GM13976 (cell line): ENCODE measurements around the gene NPIPB6.

ENCODE experiments used
- DNase-seq: peaks from one replicate; pipeline ENCODE4 v3.0.0; 2012; ENCODE audit warnings: low spot score
- in situ Hi-C: fragments of 300-500 bp; cut with MboI; formaldehyde crosslinking; loops from one replicate; pipeline ENCODE4 v1.12.0; 2022; ENCODE audit warnings: low sequenced_read_pairs, mixed read lengths, inconsistent platforms; ENCODE audit not compliant: unreplicated experiment
- TF ChIP-seq, protein P1 (sequence below): IDR thresholded peaks from 2 replicates; pipeline ENCODE4 v1.5.1; 2012; ENCODE audit warnings: borderline replicate concordance, mild to moderate bottlenecking; ENCODE audit not compliant: insufficient read depth; ENCODE audit errors: extremely low read depth, missing control alignments, control extremely low read depth

NPIPB6 gene

DNA sequence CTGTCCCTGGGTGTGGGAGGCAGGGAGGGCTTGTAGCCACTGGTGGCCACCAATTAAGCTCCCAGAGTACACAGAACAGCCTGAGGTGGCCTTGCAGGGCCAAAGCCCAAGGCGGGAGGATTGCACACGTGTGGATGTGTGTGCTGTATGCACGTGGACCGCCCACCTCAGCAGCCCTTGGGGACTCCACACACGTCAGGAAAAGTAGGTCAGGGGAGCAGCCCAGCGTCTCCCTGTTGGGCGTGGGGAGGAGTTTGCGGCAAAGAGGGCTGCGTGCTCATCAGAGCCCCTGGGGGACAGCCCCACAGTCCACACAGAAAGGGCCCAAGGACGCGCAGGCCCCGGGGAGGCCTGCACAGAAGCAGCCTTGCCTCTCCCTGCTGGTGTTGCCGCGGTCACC, 51.4 kb downstream of the NPIPB6 start:
- in situ Hi-C loops: no loop called here
- TF ChIP-seq, protein P1, sequence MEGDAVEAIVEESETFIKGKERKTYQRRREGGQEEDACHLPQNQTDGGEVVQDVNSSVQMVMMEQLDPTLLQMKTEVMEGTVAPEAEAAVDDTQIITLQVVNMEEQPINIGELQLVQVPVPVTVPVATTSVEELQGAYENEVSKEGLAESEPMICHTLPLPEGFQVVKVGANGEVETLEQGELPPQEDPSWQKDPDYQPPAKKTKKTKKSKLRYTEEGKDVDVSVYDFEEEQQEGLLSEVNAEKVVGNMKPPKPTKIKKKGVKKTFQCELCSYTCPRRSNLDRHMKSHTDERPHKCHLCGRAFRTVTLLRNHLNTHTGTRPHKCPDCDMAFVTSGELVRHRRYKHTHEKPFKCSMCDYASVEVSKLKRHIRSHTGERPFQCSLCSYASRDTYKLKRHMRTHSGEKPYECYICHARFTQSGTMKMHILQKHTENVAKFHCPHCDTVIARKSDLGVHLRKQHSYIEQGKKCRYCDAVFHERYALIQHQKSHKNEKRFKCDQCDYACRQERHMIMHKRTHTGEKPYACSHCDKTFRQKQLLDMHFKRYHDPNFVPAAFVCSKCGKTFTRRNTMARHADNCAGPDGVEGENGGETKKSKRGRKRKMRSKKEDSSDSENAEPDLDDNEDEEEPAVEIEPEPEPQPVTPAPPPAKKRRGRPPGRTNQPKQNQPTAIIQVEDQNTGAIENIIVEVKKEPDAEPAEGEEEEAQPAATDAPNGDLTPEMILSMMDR: no peak
- DNase-seq: no peak

DNA sequence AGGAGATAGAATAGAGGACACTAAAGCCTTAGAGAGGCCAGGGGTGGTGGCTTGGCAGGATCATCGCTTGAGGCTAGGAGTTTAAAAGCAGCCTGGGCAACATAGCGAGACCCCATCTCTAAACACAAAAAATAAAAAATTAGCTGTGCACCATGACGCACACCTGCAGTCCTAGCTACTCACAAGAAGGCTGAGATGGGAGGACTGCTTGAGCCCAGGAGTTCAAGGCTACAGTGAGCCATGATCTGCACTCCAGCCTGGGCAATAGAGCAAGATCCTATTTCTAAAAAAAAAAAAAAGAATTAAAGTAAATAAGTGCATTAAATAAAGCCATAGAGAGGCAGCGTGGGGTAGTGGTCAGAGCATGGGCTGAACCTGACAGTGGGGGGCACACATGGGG, 51.9 kb downstream of the NPIPB6 start:
- in situ Hi-C loops: no loop called here
- TF ChIP-seq, protein P1: no peak
- DNase-seq: no peak

GRCh38 chr16:28310796-28311195, 52.5 kb downstream of the NPIPB6 start:
- TF ChIP-seq, protein P1: no peak
- no peak for DNase-seq
- in situ Hi-C loops: no loop called here

DNA sequence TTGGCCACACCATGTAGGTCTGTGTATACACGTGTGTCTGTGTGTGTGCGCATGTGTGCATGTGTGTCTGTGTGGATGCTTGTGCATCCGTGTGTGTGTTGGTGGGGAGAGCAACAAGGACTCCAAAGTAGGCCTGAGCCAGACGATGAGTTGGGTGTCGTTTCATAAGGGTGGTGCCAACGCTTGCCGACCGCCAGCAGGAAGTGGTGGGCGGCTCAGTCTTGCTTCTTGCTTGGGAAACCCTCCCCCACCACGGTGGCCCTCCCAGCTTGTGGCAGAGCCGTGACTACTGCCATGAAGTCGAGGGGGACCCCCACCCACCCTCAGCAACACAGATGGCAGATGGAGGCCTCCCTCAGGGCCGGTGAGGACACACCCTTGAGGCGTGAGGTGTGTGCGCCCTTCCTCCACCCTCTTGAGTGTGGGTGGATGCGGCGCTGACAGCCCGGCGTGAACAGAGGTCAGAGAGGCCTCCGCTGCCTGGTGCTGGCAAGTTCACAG, 53.4 kb downstream of the NPIPB6 start:
- no peak for DNase-seq
- in situ Hi-C loops: no loop called here
- TF ChIP-seq, protein P1: no peak

GRCh38 chr16:28308794-28309584, 54.3 kb downstream of the NPIPB6 start:
- in situ Hi-C loops: no loop called here
- DNase-seq: no peak
- TF ChIP-seq, protein P1: no peak

- in situ Hi-C loops: no loop called here
- no peak for DNase-seq
- TF ChIP-seq, protein P1: no peak
These were observed 55.4 kb downstream of the NPIPB6 start for GRCh38 chr16:28307936-28308335.
